DMS 273 (cell line): ENCODE measurements around the gene ST6GALNAC6.
"Not testable (repeated sequence)": the region's sequence is repeated elsewhere in the genome, so short reads cannot be mapped to it uniquely, and the experiment has no call there.

Source experiments
- DNase-seq: peaks from one replicate; lab custom pipeline; 2025; ENCODE audit not compliant: unreplicated experiment; lab: John Stamatoyannopoulos, UW

Gene ST6GALNAC6

GRCh38 chr9:127896395-127897192, 2.8 kb downstream of the ST6GALNAC6 start:
- no peak for DNase-seq

GRCh38 chr9:127895811-127896210, 3.6 kb downstream of the ST6GALNAC6 start:
- no peak for DNase-seq

- no peak for DNase-seq
Observed at GRCh38 chr9:127893392-127893791, 6.0 kb downstream of the ST6GALNAC6 start.

GRCh38 chr9:127892831-127893230, 6.6 kb downstream of the ST6GALNAC6 start:
- DNase-seq: no peak

- DNase-seq: no peak
Observed at GRCh38 chr9:127890053-127890452, 9.3 kb downstream of the ST6GALNAC6 start.

GRCh38 chr9:127887792-127888191, 11.6 kb downstream of the ST6GALNAC6 start:
- DNase-seq: peak; percentile 56

GRCh38 chr9:127886401-127886972, 12.9 kb downstream of the ST6GALNAC6 start:
- DNase-seq: peak; percentile 64

DNA sequence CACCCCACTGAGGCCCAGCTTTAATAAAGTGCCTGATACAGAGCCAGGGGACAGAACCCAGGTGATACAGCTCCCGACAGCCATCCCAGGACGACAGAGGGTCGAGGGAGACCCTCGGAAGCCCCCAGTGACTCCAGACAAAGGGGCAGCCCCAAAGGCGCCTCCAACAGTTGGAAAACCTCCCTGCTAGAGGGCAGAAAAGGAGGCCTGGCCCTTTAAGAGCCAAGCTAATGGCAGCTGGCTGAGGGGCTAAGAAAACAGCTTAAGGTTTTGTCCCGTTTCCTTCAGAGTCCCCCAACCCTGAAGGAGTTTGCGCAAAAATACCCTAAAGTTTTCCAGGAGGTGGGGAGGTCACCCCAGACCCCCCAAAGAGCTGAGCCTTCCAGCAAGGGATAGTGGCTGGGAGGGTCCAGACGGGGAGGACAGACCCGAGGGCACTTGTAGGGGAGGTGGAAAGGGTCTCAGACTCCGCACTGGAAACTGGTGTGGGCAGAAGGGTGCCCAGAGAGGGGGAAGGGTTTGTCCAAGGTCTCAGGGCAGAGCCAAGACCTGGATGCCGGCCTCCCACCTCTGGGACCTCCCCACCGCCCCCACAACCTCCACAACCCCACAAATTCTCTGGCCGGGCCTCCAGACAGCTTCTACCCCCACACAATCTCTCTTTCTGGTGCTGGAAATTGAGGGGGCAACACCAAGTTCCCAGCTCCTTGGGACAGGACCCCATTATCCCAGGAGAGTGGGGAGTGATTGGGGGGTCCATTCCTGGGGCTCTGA, 13.7 kb downstream of the ST6GALNAC6 start:
- peak; percentile 50 for DNase-seq

- DNase-seq: peak; percentile 52
Observed at GRCh38 chr9:127884976-127885490, 14.4 kb downstream of the ST6GALNAC6 start.

GRCh38 chr9:127884427-127884911, 14.9 kb downstream of the ST6GALNAC6 start:
- peak; percentile 96 for DNase-seq

DNA sequence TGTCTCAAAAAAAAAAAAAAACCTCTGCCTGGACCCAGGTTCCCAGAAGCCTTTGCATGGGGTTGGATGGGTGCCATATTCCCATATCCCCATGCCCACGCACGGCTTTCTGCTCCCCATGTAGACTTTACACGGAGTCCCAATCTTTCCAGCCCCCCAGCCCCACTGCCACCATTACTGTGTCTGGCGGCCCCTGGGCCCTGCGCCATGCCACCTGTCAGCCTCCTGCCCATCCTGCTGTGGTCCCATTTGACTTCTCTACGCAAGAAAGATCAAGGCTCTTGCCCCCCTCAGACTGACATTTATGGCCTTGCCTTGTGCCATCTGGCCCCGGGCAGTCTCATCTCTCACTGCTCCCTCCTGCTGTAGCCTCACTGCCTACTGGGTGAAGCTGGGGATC, 15.4 kb downstream of the ST6GALNAC6 start:
- peak; percentile 96 for DNase-seq

DNA sequence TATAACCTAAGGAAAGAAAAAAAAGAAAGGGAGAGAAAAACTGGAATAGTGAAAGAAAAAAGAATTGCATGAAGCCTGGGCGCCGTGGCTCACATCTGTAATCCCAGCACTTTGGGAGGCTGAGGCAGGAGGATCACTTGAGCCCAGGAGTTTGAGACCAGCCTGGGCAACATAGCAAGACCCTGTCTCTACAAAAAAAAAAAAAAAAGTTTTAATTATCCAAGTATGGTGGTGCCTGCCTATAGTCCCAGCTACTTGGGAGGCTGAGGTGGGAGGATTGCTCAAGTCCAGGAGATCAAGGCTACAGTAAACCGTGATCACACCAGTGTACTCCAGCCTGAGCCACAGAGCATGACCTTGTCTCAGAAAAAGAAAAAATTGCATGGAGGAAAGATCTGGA, 17.7 kb downstream of the ST6GALNAC6 start:
- DNase-seq: not testable (repeated sequence)

- no peak for DNase-seq
Observed at GRCh38 chr9:127880143-127880542, 19.3 kb downstream of the ST6GALNAC6 start.

DNA sequence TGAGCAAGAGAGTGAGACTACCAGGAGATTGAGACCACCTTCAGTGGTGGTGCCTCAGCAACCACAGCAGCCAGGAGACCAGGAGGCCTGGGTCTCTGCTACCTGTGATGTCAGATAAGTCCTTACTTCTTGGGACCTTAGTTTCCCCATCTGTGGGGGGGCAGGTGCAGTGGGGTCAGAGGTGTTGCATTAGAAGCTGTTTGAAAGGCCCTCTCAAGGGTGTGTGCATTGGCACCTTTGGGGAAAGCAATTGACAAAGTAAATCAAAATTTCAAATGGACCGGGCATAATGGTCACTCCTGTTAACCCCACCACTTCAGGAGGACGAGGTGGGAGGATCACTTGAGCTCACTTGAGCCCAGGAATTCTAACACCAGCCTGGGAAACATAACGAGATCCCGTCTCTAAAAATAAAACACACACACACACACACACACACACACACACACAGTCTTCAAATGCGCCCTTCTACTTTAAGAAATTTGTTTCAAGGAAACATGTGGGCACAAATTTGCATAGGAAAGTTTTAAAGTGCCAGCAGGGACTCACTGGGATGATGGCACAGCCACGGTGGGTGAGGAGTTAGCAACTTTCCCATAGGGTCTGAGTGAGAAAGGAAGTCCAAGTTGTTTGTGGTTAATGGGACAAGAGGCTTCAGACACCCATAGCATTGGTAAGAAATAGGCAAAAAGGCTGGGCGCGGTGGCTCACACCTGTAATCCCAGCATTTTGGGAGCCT, 20.6 kb downstream of the ST6GALNAC6 start:
- DNase-seq: peak; percentile 46

DNA sequence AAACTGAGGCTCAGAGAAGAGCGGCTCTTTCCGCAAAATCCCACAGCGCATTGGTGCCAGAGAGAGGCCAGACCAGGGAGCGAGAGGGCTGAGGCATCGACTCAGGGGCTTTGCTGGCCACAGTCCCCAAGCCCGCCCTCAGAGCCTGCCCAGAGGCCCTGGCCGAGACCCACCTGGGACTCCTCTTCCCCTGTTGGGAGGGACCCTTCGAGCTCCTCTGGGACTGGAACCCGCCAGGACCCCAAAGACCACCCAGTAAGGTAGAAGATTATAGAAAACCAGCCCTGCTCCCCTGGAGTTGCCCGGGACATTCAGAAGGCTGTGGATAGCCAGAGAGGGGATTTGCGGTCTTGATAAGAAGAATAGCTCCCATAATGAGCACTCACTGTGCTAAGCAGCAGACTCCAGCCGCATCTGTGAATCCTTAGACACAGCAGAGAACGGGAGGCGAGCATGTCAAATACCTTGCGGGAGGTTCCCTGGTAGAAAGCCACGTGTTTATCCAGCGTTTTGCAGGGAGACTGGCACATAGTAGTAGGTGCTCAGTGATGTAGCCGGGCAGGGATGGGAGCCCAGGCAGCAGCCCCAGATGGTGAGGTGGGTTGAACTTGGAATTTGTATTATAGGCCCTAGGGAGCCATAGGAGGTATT, 21.3 kb downstream of the ST6GALNAC6 start:
- peak; percentile 61 for DNase-seq

- peak; percentile 72 for DNase-seq
Observed at GRCh38 chr9:127877566-127877998, 21.8 kb downstream of the ST6GALNAC6 start, which contains the start of gene AK1. TSS of gene AK1 (minus strand) at chr9:127877675. CDS start at chr9:127874617, 3,058 bp downstream.

GRCh38 chr9:127876764-127877562, 22.4 kb downstream of the ST6GALNAC6 start:
- no peak for DNase-seq

- no peak for DNase-seq
Observed at GRCh38 chr9:127876026-127876763, 23.2 kb downstream of the ST6GALNAC6 start.
